NCI-H2107 (cell line): ENCODE data around the gene ZC3H18.

Experiments used
- DNase-seq: peaks from one replicate; lab custom pipeline; 2025; lab: John Stamatoyannopoulos, UW

The ZC3H18 gene

GRCh38 chr16:88569985-88570690 is at the start of gene ZC3H18:
ZC3H18 (plus strand) TSS chr16:88570403; CDS start chr16:88577124, 6,721 bp downstream.
- peak; percentile 95 for DNase-seq

- DNase-seq: no peak
Measured at GRCh38 chr16:88521674-88522073, 48.5 kb upstream of the ZC3H18 start.

- DNase-seq: no peak
Measured at GRCh38 chr16:88522276-88522949, 47.8 kb upstream of the ZC3H18 start.

- DNase-seq: no peak
Measured at GRCh38 chr16:88523309-88524161, 46.7 kb upstream of the ZC3H18 start.

GRCh38 chr16:88524274-88524972 is 45.8 kb upstream of the ZC3H18 start:
- no peak for DNase-seq

GRCh38 chr16:88524973-88525662 is 45.1 kb upstream of the ZC3H18 start:
- no peak for DNase-seq

- DNase-seq: no peak
Measured at GRCh38 chr16:88525663-88525990, 44.6 kb upstream of the ZC3H18 start.

- no peak for DNase-seq
Measured at GRCh38 chr16:88526008-88526905, 43.9 kb upstream of the ZC3H18 start.

- DNase-seq: no peak
Measured at GRCh38 chr16:88526906-88527185, 43.4 kb upstream of the ZC3H18 start.

GRCh38 chr16:88527186-88527936 is 42.8 kb upstream of the ZC3H18 start:
- DNase-seq: peak; percentile 17

GRCh38 chr16:88527937-88528743 is 42.1 kb upstream of the ZC3H18 start:
- DNase-seq: no peak

- DNase-seq: no peak
Measured at GRCh38 chr16:88528902-88529318, 41.3 kb upstream of the ZC3H18 start.

- no peak for DNase-seq
Measured at GRCh38 chr16:88529596-88529995, 40.6 kb upstream of the ZC3H18 start.

GRCh38 chr16:88530051-88530857 is 39.9 kb upstream of the ZC3H18 start:
- no peak for DNase-seq

- DNase-seq: no peak
Measured at GRCh38 chr16:88530858-88531203, 39.4 kb upstream of the ZC3H18 start.

- no peak for DNase-seq
Measured at GRCh38 chr16:88531346-88531745, 38.9 kb upstream of the ZC3H18 start.

GRCh38 chr16:88531931-88532433 is 38.2 kb upstream of the ZC3H18 start:
- no peak for DNase-seq
